Left lung (tissue), 10 donors: ENCODE measurements around the gene ZIC5. TPM values are rescaled to one million over a fixed set of nuclear protein-coding genes. Genes with fewer than 3 reads are reported as not detected.

Experiments
- ATAC-seq: fragments of 200-7000 bp; cut with Tn5 transposase; one replicate; pipeline ENCODE4 v1.9.1; 2020; ENCODE audit warnings: moderate library complexity
- DNase-seq, 4 donors: peaks; one replicate each; pipeline ENCODE4 v3.0.0-alpha.2; 2013 to 2020
- H3K27ac ChIP-seq, 2 donors: fragments of 200-600 bp; sonication (generic) in 1 of 2; one replicate each; pipeline versions ENCODE4 v1.5.0 to v1.8.0; 2020 to 2021
- H3K27me3 ChIP-seq, 2 donors: fragments of 200-600 bp; sonication (generic) in 1 of 2; one replicate each; pipeline versions ENCODE4 v1.5.0 to v1.8.0; 2020 to 2021
- H3K36me3 ChIP-seq, 2 donors: fragments of 200-600 bp; sonication (generic) in 1 of 2; one replicate each; pipeline versions ENCODE4 v1.5.0 to v1.8.0; 2020 to 2021
- H3K4me1 ChIP-seq, 2 donors: fragments of 200-600 bp; one replicate each; pipeline ENCODE4 v1.8.0; 2021
- H3K4me3 ChIP-seq, 2 donors: fragments of 200-600 bp; sonication (generic) in 1 of 2; one replicate each; pipeline versions ENCODE4 v1.5.0 to v1.8.0; 2020 to 2021; ENCODE audit warnings: mild to moderate bottlenecking in 1 of 2
- H3K9me3 ChIP-seq, 2 donors: fragments of 200-600 bp; sonication (generic) in 1 of 2; one replicate each; pipeline versions ENCODE4 v1.5.0 to v1.8.0; 2020 to 2021
- intact Hi-C, 2 donors: fragments of 100-400 bp; cut with DNase I; formaldehyde crosslinking; loops; one replicate each; pipeline versions ENCODE4 v1.11.2 to v1.14.2; 2022
- polyA plus RNA-seq, 6 donors: library from polyadenylated mRNA; unstranded; fragments of 120-200 nt; gene quantifications; one replicate each; pipeline ENCODE4 v1.2.1, GENCODE V29; 2013; ENCODE audit not compliant: insufficient read length in 6 of 6
- total RNA-seq, 2 donors: library from RNA; stranded (reverse); fragmentation: NEBNext Ultra II Directional; extraction: Animal tissue kit (Norgen Biotek cat#: 25700); gene quantifications; one replicate each; pipeline ENCODE4 v1.2.1, GENCODE V29; 2021
- TF ChIP-seq, protein P1 (sequence below), 2 donors: fragments of 200-600 bp; sonication (generic) in 1 of 2; IDR thresholded peaks; one replicate each; pipeline versions ENCODE4 v1.5.0 to v1.8.0; 2021; ENCODE audit warnings: antibody characterized with exemption in 2 of 2
- donor health status: DM: no; HTN: yes; CAD: no.
- donor health status: DM: no; HTN: no; CAD: no.

Gene ZIC5
- total and polyA plus RNA-seq, 8 donors = not detected

DNA sequence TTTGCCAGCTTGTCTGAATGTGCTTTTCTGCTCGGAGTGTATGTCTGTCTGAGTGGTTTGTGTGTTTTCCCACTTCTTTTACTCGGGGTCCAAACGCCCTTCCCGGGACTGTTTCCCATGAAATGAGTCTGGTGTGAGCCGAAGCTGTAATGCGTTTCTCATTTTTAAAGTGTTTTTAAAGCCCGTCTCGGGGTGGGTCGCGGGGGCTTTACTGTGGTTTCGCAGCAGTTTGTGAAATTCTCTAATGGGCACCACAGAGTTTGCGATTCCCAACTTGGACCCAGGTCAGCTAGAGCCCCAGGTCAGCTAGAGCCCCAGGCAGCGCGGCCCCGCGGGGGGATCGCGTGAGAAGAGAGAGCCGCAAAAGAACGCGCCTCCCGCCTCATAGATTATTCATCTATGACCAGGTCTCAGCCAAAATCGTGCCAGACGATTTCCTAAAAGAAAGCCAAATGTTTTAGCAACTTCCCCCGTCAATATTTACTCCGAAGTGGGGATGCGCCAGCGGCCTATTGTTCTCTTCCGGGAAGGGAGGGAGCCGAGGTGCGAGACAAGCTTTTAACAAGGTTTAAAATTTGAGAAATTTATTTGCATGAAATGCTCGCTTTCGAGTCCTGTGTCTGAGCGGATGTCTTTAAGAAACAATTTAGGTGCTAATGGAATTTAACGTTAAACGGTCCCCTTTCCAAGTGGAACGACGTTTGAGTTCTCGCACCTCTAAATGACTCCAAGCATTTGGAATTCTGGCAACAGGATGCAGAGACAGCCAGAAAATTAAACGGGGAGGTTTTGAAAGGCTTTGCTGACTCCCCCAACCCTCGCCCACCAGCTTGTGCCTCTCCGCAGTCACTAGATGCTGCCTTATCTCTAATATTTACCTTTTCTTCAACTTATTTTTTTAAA is 12.2 kb upstream of the ZIC5 start:
- no peak overlapping the region for H3K4me3 ChIP-seq
- peaks cover 4 to 35% of the 10 kb centered on the region in 2 donors for H3K4me1 ChIP-seq
- H3K9me3 ChIP-seq = no peaks in the 10 kb centered on the region
- intact Hi-C loops = no loop called here
- no peak for DNase-seq
- no peak overlapping the region for H3K27ac ChIP-seq
- no peak for ATAC-seq
- TF ChIP-seq, protein P1, sequence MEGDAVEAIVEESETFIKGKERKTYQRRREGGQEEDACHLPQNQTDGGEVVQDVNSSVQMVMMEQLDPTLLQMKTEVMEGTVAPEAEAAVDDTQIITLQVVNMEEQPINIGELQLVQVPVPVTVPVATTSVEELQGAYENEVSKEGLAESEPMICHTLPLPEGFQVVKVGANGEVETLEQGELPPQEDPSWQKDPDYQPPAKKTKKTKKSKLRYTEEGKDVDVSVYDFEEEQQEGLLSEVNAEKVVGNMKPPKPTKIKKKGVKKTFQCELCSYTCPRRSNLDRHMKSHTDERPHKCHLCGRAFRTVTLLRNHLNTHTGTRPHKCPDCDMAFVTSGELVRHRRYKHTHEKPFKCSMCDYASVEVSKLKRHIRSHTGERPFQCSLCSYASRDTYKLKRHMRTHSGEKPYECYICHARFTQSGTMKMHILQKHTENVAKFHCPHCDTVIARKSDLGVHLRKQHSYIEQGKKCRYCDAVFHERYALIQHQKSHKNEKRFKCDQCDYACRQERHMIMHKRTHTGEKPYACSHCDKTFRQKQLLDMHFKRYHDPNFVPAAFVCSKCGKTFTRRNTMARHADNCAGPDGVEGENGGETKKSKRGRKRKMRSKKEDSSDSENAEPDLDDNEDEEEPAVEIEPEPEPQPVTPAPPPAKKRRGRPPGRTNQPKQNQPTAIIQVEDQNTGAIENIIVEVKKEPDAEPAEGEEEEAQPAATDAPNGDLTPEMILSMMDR (IDR thresholded peaks at IDR 0.05) = no peak
- H3K36me3 ChIP-seq = no peaks in the 10 kb centered on the region
- H3K27me3 ChIP-seq = peaks cover 94 to 100% of the 10 kb centered on the region in 2 donors

DNA sequence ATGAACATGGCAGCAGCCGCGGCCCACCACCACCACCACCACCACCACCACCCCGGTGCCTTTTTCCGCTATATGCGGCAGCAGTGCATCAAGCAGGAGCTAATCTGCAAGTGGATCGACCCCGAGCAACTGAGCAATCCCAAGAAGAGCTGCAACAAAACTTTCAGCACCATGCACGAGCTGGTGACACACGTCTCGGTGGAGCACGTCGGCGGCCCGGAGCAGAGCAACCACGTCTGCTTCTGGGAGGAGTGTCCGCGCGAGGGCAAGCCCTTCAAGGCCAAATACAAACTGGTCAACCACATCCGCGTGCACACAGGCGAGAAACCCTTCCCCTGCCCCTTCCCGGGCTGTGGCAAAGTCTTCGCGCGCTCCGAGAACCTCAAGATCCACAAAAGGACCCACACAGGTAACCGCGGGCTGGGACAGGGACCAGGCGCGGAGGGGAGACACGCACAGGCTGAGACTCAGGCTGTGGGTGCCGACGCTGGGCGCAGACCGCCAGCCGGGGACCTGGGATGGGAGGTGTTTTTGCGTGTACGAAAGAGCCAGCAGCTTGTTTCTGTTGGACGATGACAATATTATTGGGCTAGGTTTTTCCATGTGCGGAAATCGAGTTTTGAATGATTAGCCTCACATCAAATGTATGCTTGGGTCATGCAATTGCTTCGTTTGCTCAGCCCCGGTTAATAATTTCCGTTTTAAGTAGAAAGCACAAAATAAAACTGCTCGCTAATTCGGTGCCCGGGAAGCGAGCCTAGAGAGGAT is 11.3 kb upstream of the ZIC5 start:
- TF ChIP-seq, protein P1 (IDR thresholded peaks at IDR 0.05) = no peak
- DNase-seq (no peak), ATAC-seq (no peak)
- no peak overlapping the region for H3K4me3 ChIP-seq
- H3K4me1 ChIP-seq = peaks cover 4 to 35% of the 10 kb centered on the region in 2 donors
- intact Hi-C loops = no loop called here
- no peaks in the 10 kb centered on the region for H3K36me3 ChIP-seq
- no peaks in the 10 kb centered on the region for H3K9me3 ChIP-seq
- peaks cover 94 to 100% of the 10 kb centered on the region in 2 donors for H3K27me3 ChIP-seq
- no peak overlapping the region for H3K27ac ChIP-seq

DNA sequence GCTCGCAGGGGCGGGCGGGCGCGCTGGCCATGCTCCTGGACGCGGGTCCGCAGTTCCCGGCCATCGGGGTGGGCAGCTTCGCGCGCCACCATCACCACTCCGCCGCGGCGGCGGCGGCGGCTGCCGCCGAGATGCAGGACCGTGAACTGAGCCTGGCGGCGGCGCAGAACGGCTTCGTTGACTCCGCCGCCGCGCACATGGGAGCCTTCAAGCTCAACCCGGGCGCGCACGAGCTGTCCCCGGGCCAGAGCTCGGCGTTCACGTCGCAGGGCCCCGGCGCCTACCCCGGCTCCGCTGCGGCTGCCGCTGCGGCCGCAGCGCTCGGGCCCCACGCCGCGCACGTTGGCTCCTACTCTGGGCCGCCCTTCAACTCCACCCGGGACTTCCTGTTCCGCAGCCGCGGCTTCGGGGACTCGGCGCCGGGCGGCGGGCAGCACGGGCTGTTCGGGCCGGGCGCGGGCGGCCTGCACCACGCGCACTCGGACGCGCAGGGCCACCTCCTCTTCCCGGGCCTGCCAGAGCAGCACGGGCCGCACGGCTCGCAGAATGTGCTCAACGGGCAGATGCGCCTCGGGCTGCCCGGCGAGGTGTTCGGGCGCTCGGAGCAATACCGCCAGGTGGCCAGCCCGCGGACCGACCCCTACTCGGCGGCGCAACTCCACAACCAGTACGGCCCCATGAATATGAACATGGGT is 10.6 kb upstream of the ZIC5 start:
- DNase-seq = peak in 1 of 4 donors; percentile 80
- H3K4me3 ChIP-seq = peak overlapping the region; percentile 22 to 40
- TF ChIP-seq, protein P1 (IDR thresholded peaks at IDR 0.05) = no peak
- ATAC-seq = no peak
- no peak overlapping the region for H3K27ac ChIP-seq
- no peaks in the 10 kb centered on the region for H3K36me3 ChIP-seq
- peaks cover 94 to 100% of the 10 kb centered on the region in 2 donors for H3K27me3 ChIP-seq
- peaks cover 4 to 35% of the 10 kb centered on the region in 2 donors for H3K4me1 ChIP-seq
- H3K9me3 ChIP-seq = no peaks in the 10 kb centered on the region
- intact Hi-C loops = no loop called here

DNA sequence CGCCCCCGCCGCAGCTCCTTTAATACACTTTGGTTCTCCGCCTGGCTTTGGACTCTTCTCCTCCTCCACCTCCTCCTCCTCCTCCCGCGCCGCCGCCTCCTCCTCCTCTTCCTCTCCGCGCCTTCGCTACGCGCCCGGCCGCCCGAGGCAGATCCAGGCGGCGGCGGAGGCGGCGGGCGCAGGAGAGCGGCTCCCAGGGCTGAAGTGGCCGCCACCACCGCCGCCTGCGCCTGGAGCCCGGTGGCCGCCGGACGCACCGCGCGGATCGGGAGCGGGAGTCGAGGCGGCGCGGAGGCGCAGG is 10.1 kb upstream of the ZIC5 start, which contains the start of gene ZIC2:
Gene ZIC2, plus strand, starts transcription at position 50 of the 301 bp plus-strand sequence. CDS start 281 bp downstream, outside the sequence.
- Histone ChIP-seq H3K27me3 (peaks cover 94 to 100% of the 10 kb centered on the region in 2 donors), H3K36me3 (no peaks in the 10 kb centered on the region), H3K27ac (no peak within 1 kb of the TSS), H3K4me3 (peak within 1 kb of the TSS; percentile 25 to 40), H3K4me1 (peaks cover 4 to 35% of the 10 kb centered on the region in 2 donors), H3K9me3 (no peaks in the 10 kb centered on the region)
- intact Hi-C loops = no loop called here
- DNase-seq (peak in 1 of 4 donors; percentile 70), ATAC-seq (no peak)
- TF ChIP-seq, protein P1 (IDR thresholded peaks at IDR 0.05) = no peak
